Measurements from ENCODE around the gene TDP2.

- TF ChIP-seq CTCF (conservative IDR thresholded peaks at IDR 0.05; ENCODE audit: low read length) (no peak), EZH2phosphoT487 (IDR thresholded peaks at IDR 0.05; ENCODE audit: borderline replicate concordance) (no peak)
These were observed 52.7 kb downstream of the TDP2 start for GRCh38 chr6:24614043-24614420.
